GM18508 (cell line): Measurements from ENCODE around the gene HERC2.
"Not testable (repeated sequence)": the region's sequence is repeated elsewhere in the genome, so short reads cannot be mapped to it uniquely, and the experiment has no call there.

Experiments
- ATAC-seq: cut with Tn5 transposase; IDR thresholded peaks from one replicate; pipeline ENCODE4 v1.9.1; 2021; ENCODE audit warnings: moderate number of reproducible peaks; ENCODE audit not compliant: insufficient read depth, unreplicated experiment

Gene HERC2

DNA sequence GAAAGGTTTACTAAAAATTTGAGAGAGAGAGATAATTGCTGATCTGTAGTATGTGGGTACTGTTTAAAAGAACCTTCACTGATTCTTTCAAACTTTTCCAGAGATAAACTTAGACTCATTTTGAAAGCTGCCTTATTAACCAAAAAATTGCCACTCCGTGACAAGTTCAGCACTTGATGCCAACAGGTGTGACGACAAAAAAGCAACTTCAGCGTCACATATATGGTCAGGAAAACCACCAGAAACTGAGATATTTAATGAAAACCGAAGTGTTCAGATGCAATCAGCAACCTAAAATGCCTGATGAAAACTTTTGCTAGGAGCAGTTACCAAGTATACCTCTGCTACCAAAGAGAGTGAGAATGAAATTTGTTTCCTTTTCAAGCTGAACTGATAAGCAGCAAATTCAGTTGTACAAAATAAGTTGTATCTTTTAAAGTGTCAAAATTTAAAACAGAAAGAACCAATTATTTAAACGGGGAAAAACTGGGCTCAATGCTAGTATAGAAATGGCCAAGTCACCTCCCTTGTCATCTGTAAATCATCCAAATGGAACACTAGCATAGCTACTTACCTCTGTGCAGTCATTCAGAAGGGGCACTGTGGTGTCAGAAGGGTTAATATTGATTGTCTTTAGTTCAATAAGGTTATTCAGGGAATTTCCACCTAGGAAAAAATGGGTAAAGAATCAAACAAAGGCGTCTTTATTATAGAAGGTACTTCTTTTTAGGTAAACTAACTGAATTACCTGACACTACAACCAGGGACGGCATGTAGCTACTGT, 131.4 kb downstream of the HERC2 start:
- ATAC-seq, result no peak

DNA sequence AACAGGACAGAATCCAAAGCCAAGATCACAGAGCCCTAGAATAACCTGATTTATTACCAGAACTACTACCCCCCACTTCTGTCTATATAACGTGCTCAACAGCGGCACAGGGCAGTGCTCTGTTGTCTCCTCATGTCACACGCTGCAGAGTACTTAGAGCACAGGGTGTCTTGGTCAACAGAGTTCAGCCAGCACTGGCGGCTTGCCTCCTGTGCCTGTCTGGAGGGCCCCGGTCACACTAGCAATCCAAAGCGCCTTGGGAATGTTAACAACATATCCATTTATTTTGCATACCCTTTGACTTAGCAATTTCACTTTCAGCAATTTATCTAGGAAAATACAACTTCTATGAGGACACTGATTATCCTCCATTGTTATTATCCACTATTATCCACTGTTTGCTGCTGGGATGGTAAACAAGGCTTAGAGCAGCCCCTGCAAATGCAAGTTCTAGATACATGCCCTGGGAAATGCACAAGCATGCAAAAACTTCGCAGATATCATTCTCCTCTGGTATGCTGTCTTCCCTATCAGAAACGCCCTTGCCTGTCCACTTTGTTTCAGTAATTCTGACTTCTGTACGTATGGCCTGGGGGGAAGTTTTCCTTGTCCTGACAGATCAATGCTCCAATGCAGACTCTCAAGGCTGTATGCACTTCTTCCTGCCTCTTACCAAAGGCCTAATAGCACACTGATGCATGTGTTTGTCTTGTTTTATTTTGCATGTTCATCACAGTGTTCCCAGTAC, 136.7 kb downstream of the HERC2 start:
- ATAC-seq, result no peak

DNA sequence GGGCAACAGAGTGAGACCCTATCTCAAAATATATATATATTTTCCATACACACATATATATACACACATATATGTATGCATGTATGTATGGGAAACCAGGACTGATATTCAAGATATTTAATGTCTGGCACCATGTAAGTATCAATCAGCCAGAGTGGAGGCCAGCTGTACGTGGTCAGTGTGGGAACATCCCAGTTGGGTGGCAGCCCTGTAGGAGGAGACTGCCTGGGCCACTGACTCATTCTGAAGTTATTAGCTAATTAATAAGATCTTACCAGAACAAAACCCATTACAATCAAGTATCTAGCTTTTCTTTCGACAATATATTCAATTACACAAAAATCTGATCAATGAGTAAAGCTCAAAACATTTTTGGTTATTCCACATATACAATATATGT, 137.8 kb downstream of the HERC2 start:
- no peak for ATAC-seq

DNA sequence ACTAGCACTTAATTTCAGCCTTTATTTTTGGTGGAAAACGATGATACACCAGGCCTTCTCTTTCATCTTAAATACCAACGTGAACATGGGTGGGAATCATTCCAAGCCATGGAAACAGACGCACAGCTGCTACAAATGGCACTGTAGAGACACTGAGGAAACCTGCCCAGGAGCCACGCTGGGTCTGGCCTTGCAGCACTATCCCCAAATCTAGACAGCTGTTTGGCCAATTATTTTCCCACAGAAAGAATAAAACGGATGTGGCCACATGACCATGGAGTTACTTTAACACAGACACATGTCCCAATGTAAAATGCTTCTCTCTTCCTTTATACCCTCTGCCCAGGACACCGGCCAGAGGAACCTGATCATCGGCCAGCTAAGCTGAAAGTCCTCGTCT, 139.2 kb downstream of the HERC2 start:
- ATAC-seq, result no peak

DNA sequence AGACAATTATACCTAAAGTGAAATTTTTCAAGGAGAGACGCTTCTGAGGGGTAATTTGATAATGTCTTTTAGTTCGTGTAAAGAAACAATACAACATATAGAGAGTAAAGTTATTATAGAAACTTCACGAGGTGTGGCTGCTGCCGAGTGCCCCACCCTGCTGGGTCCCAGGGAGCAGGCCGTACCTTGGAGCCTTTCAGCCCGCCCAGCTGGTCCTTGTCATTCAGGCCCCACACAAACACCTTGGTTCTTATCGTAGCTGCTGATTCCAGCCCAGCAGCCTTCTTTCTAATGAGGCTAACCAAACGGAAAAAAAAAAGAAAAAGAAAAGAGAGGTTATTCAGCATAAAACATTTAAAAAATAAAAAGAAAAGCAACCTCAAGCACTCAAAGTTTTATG, 139.8 kb downstream of the HERC2 start:
- ATAC-seq, result no peak

DNA sequence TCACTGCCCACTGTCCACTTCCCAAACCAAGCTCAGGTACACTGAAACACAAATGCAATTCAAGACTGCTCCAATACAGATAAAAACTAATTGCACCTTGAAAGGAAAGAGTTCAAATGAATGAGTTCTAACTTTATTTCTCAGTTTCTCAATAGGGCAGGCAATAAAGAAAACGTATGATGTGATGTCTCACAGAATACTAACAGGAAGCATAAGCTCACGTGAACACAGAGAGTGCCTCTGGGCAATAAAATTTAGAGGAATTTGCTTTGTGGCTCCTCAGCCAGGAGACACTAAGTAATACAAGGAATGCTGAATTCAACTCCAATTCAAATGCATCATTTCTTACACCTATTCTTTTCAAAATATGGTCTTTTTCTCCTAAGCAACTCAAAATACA, 140.6 kb downstream of the HERC2 start:
- ATAC-seq, result no peak

DNA sequence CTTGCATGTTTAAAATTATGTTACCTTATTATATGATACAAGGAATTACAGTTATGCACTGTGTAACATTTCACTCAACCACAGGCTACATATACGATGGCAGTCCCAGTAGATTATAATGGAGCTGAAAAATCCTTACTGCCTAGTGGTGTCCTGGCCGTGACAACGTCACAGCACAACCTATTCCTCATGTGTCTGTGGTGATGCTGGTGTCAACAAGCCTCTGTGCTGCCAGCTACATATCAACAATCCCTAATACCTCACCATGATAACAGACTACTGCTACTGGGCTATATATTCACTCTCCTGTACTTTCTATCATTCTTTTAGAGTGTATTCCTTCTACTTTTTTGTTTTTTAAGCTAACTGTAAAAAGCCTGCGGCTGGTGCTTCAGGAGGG, 142.7 kb downstream of the HERC2 start:
- ATAC-seq, result no peak

DNA sequence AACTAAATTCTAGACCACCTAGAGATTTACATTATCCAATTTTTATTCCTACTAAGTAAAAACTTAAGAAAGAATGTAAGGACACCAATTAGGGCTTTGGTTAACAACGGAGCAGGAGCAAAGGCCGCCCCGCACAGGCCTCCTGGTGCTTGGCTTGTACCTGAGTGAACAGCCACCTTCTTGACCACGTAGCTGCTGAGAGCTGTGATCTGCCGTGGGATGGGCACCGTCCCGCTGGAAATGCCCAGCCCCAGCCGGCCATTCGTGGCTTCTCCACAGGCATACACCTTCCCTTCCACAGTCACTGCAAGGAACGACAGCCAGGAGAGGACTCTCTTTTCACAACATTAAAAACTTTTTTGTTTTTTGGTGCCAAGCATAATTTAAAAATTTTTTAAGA, 143.3 kb downstream of the HERC2 start:
- no peak for ATAC-seq

DNA sequence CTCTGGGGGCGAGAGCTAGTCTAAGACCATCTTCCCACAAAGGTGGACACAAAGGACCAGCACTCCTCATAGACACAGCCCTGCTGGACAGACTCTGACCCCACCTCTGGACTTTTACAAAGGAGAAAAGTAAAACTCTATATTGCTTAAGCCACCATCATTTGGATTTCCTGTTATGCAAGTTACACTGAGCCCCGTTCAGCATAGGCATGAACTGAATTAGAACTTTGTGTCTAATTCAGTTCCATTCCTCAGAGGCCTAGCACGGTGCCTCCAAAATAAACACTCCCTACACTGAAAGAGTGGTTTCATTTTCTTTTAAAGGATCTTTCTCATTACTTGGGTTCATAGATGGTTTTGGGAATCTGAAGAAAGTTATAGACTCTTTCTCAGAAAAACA, 143.7 kb downstream of the HERC2 start:
- no peak for ATAC-seq

DNA sequence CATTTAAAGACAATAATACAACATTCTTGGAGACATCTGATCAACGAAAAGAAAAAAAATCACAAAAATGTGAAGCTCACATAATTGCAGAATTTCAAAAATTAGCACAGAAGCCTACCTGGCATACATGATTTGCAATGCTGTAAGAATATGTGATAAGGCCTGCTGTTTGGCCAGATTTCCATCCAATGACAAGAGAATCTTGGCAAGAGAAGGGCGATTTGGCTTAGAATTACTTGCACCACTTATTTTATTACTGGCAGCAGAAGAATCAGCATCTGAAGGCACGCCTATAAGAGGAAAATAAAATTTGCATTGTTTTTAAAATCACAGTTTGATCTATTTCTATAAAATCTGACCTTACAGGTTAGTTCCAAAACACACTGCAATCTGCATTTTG, 152.6 kb downstream of the HERC2 start:
- ATAC-seq, result no peak

DNA sequence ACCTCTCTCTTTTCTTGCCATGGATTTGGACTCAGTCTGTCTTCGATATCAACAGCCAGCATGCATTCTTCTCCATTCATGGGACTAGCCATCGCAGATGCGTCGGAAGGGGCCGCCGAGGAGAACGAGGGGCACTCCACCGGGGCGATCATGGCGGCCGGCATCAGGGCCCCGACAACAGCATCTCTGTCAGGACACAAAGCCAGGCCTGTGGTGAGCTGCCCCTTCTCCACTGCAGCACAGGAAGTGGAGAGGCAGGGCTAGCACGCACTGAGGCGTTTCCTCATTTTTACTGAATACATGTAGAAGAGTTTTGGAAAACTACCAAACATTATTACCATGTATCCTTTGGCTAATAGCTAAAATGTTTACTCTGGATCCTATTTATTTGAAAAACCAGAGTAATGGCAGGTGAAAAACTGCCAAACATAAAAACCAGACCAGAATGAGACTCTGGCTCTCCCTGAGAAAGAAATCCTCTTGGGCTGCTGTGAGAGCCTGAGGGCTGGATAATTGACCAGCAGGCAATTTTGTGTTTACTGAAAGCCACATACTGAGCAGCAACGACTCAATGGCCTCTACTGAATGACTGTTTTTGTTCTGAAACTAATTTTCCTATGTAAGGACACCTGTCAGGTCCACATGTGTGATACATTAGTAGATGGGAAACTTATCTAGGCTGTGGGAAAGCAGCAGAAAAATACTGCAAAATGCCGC, 153.4 kb downstream of the HERC2 start:
- not testable (repeated sequence) for ATAC-seq

DNA sequence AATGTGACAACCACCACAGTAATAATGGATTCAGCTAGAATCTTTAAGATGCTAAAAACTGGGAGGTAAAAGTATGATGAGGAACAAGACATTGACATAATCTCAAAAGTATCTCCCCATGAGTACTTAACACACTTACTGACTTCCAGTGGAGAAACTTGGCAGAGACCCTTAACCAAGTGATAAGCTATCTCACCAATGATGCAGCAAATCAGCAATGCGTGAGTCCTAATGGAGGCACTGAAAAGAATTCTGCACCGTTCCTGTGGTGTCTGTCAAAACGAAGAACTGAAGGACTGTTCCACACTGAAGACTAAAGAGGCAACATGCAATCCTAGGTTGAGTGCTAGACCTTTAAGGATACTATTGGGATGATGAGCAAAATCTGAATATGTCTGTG, 154.9 kb downstream of the HERC2 start:
- no peak for ATAC-seq

DNA sequence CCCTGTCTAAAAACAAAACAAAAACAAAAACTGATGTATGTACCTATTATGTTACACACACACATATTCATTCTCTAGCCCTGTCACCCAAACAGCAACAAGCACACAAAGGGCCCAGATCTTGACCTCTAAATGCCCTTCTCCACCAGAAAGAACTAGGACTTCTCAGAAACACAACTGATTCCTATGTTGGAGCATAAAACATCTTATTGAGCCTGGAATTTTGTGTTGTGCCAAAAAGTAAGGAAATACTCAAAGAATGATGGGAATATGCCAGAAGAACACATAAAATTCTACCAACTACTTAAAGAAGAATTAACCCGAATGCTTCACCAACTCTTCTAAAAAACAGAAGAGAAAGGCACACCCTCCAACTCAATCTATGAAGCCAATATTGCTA, 156.2 kb downstream of the HERC2 start:
- ATAC-seq, result no peak

DNA sequence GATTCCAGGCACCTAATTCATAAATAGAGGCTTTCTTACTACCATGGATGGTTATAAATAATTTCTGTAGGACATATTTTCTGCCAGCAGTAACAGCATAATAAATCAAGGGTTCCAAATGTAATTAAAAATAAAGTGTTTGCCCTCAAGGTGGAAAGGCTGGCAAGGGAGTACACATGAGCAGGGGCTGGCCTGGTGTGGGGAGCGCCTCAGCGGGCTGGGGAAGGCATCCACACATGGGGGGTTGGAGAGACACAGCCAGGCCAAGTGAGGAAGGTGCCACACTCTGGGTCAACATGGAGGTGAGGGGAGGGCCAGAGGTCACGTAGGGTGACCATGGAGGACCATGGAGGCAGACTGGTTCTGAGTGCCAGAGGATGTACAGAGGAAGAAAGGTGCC, 157.1 kb downstream of the HERC2 start:
- ATAC-seq, result no peak

DNA sequence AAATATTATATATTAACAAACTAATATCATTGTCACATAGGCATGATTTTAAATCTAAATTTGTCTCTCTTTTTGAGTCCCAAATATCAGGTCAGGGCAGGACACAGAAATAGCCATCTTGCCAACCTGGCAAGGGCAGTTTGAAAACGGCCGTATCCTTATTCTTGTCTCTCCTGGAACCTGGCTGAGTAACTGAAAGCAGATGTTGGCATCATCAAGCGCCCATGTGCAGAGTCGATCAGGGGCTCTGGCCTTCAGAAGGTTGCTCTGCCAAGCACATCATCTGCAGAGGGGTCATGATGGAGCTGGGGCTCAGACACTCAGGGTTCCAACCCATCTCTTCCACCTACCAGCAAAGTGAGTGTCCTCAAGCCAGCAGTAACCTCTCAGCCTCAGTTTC, 167.7 kb downstream of the HERC2 start:
- ATAC-seq, result no peak

DNA sequence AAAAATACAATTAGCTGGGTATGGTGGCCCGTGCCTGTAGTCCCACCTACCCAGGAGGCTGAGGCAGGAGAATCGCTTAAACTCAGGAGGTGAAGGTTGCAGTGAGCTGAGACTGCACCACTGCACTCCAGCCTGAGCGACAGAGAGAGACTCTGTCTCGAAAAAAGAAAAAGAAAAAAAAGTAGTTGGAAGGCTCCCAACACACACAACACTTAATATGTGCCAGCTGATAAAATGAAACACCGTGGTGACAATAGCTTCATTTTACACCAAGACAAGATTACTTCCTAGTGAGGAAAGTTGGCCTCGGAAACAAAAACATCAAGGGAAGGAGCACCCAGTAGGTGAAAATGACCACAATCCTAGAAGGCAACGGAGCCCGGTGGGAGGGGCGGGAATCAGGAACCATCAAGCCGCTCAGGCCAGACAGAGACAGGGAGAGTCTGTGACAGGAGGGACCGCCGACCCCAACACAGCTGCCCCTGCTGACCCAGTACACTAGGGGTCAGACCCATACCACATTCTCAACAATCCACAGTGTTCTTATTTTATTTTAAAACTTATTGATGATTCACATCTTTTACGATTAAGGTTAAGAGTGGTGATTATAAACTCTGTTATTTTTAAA, 168.4 kb downstream of the HERC2 start:
- ATAC-seq, result no peak

DNA sequence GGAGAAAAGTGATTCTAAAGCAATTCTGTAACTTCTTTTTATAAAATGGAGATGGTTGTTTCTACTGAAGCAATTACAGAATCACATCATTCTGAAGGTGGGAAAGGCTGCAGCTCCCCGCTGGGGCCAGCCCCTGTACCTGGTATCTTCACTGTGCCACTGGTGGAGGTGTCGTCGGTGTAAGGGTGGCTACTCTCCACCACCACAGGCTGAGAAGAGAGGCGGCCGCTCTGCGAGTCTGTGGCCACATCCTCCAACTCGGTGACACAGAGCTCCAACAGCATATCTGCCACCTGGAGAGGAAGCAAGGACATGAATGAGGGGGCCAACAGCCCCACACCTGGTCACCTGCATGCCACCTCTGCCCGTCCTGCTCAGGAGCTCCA, 169.4 kb downstream of the HERC2 start:
- ATAC-seq, result not testable (repeated sequence)

DNA sequence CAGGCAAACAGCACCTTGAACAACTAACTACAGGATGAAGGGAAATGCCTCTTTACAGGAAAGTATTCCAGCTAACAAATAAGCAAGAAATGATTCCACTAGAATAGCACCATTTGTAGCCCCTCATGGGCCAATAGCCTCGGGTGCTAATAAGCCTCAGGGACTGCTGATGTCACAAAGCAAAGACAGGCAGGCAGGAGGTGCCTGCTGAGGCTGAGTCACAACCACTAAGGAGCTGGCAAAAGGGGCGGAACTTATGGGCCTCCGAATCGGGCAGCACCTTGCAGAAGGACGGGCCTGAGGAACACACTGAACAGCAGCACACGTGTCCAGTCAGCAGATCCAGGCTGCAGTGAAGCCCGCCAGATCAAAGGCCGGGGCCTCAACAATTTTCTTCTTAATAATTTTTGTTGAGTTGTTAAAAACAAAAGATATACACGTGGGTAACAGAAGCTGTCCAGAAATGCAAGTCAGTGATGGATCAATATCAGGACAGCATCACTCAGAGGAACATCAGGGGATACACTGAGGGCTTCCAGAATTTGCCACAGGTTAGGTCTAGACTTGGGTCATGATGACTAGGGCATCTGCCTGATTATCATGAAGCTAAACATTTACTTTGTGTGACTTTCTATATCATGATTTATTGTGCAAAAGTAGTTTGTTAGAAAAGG, 170.0 kb downstream of the HERC2 start:
- not testable (repeated sequence) for ATAC-seq

DNA sequence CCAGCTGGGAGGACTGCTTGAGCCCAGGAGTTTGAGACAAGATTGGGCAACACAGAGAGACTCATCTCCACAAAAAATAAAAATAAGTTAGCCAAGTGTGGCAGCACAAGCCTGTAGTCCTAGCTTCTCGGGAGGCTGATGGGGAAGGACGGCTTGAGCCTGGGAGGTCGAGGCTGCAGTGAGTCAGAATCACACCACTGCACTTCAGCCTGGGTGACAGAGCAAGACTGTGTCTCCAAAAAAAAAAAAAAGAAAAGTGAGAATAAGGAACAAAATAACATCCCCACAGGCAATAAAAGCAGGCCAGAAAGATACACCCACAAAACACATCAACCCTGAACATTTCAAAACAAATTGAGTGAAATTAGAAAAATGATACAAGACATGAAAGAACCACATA, 174.2 kb downstream of the HERC2 start:
- no peak for ATAC-seq

DNA sequence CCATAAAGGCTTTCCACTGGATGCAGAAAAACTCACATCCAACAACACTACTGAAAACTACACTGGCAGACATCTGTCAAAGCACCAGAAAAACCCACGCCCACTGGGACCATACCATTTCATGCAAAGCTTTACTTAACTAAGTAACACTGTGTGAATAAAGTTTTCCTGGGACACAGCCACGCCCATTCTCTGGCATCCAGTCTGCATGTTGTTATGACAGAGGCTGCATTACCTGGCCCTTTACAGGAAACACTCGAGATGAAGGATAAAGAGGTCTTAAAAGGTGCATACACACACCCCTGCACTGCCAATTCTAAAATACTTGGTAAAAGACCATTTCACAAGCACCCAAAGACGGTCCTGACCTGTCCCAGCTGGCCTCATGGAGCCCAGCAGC, 176.6 kb downstream of the HERC2 start:
- ATAC-seq, result not testable (repeated sequence)
